COLO829 (cell line): ENCODE data around the gene RBM19.

Experiments used
- DNase-seq: peaks from one replicate; pipeline ENCODE4 v3.0.0; 2012; ENCODE audit warnings: low spot score

RBM19 gene

DNA sequence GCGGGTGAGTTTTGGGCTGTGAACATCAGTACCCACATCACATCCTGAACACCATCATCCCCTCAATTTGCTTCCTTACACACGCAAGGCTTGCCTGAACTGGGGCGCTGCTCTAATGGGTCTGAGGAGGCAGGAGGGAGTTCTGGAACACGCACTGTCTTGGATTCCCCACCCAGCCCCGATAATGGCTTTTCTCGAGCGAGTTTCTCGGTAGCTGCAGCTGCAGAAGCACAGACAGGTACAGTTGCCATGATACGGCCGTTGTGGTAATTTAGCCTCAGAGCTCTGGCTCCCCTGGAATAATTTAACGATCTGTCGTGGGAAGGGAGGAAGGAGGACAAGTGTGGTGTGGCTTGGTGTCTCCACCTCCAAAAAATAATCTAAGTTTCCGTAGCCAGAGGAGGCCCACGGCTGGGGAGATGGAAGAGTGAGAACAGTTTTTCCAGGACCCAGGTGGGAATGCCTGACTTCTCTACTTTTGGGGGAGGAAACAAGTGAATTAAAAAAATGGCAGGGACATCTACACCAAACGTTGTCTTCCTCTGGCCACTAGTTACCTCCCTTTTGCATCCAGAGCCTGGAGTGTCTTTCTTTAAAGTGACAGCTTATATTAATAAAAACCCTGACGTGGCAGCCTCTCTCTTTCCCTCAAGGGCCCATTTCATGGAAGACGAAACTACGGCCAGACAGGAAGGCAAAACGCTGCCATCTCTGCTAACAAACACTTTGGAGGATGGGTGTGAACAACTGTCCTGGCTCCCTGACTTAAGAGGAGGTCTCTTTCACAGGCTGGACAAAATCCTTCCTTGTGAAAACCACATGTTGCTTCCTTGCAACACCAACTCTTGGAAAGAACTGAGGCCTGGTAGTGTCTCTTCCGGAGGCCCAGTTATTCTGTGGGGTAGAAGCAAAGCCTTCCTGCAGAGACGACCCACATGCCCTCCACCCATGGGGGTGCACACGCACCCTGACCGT lies 84.8 kb downstream of the RBM19 start:
- no peak for DNase-seq

DNA sequence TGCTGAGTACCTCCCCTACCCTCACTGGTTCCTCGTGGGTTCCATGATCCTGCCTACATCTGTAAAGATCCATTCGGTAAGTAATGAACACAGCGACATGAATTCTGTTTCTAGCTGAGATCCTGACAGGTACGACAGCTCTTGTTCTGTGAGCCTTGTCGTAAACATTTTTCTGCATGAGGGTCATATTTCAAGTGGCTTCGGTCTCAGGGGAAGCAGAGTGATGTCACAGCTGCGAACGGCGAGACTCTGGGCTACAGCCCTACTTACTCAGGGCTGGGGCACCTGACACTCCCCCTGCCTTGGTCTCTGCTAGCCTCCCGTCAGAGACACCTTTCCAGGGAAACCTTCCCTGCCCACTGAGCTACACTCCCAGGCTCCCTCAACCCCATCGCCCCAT lies 85.8 kb downstream of the RBM19 start:
- DNase-seq = no peak

DNA sequence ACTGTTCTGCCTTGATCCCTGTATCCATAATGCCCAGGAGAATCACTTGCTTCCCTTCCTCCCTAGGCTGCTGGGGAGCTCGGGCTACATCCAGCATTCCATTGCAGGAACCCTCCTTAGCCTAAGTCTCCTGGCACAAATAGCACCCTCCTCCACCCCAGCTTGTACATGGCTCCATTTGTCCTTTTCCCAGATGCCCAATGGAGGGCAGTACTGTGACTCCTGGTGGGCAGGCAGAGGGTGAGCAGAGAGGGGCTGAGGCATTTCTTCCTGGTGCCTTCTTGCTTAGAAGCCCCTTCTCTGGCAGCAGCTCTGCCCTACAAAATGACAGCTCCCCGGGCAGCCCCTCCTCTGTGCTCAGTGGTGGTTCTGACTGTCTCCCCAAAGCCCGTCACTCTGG lies 86.5 kb downstream of the RBM19 start:
- no peak for DNase-seq

DNA sequence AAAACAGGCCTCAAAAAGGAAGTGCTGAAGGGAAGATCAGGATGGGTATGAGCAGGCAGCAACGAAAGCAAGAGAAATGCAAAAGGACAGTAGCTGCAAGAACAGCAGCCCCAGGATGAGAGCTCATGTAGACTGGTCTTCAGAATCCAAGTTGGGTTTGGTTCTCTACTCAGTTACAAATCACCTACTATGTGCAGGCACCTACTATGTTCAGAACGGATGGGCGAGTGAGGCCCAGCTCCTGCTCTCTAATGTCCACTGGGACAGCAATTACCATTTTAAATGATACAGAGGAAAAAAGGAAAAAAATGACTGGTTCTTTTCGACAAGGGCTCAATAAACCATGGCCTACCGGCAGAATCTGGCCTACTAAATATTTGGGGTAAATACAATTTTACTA lies 88.5 kb downstream of the RBM19 start:
- DNase-seq = no peak

DNA sequence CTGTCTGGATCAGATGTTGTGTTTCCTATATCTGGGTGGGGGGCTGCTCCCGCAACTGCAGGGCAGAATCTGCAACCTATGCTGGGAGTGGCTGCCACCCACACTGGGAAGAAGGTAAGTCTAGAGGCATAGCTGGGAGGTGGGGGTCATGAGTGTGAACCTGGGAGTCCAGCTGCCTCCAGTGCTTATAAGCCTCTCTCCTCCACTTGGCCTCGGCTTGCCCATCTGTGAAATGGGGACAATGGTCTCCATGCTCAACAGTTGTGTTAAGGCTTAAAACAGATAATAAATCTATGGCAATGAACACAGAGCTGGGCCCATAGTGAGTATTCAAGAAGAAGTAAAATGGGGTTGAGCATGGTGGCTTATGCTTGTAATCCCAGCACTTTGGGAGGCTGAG lies 90.0 kb downstream of the RBM19 start:
- DNase-seq = no peak

DNA sequence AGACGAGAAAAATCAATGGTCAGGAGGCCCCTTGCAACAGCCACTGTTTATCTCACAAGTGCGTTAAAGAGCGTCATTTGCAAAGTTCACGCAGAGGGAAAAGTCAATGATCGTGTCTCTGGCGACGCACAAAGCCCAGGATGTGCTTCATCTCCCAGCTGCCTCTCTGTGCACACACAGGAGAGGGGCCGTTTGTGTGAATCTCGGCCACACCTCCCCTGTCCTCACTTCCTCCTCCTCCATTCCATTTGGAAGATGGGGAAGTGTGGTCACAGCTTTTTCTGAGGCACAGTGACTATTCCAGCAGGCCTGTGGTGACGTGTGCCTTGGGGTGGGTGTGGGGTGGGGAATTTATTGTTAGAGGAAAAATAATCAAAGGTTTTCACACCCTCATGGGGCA lies 90.4 kb downstream of the RBM19 start:
- DNase-seq = no peak

DNA sequence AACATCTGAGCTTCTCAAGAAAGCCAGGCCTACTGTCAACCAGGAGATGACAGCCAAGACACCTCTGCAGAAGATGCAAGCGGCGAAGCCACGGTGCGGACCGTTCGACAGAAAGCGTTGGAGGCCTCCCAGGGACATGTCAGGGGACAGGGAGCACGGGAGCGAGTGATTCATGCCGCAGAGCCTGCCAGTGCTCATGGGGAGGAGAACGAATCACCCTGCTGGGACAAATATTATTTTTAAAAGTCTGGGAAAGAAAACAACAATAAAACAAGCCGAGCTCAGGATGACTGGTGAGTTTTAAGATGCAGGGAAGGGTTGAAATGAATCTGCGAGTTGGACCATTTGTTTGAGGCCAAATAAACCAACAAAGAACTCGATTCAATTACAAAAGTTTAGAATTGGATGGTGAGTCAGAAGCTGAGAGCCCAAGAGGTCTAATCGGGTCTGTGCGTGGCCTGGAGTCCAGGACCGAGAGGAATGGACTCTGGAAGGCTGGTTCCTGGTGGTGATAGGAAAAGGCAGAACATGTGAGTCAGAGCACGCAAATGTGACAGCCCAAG lies 91.0 kb downstream of the RBM19 start:
- DNase-seq = no peak

DNA sequence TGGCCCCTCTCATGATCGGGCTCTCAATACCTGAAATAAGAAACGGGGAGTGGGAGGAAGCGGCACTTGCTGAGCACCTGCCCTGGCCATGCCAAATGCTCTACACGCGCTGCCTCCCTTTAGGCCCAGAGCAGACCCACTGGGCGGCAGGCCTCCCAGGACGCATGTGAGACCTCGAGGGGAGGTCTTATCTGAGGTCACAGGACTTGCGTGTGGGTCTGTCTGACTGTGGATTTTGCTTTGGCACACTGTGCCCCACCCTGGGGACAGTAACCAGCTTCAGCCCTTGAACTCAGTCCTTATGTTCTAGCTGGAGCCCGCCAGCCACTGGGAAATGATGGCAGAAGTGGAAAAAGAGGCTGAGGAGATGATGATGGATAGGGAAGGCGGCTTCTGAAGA lies 91.8 kb downstream of the RBM19 start:
- DNase-seq = no peak

DNA sequence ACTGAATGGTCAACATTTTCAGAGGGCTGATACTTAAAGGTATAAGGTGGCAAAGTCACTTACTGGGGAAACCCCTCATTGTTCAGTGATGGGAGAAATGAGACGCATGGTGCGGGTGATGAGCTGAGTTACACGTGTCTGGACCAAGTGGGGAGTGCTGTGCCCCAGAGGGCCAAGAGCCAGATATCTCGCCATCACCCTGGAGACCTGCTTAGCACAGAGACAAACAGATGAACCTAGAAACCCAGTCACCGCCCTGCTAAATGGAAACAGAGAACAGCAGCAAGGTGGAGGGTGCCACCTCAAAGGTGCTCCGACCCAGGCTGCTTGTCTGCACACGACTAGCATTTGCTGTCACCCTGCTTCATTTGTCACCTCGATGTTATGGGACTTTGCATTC lies 92.4 kb downstream of the RBM19 start:
- DNase-seq = no peak

DNA sequence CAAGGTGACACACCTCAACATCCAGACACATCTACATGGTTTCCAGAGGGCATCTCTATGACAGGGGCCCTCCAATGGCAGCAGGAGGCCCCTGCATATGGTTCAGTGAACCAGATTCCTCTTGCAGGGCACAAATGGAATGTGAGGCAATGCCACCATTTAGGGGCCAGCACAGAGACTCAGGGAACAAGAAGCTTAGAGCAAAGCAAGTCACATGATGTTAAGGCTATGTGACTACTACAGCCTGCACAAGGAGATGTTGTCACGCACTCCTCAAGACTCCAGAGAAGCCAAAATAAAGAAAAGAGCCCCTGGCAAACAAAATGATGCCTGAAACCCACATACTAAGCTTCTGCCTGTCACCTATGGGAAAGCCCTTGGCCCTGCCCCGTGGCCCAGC lies 95.2 kb downstream of the RBM19 start:
- DNase-seq = no peak

DNA sequence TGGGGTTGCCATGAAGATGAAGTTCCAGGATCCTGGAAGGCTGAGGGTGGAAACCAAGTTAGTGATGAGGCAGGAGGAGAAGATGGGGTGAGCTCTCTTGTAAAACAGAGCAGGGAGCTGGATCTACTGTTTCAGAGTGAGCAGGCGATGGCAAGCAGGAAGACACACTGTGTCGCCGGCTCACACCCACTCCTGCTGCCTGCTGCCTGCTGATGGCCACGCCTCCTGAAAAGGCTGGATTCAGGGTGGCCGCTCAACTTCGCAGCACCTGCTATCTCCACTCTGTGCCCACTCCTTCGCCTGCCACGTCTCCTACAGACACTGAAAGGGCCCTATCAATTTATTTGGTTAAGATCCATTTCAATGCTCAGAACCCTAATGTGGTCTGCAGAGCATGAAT lies 96.1 kb downstream of the RBM19 start:
- no peak for DNase-seq

DNA sequence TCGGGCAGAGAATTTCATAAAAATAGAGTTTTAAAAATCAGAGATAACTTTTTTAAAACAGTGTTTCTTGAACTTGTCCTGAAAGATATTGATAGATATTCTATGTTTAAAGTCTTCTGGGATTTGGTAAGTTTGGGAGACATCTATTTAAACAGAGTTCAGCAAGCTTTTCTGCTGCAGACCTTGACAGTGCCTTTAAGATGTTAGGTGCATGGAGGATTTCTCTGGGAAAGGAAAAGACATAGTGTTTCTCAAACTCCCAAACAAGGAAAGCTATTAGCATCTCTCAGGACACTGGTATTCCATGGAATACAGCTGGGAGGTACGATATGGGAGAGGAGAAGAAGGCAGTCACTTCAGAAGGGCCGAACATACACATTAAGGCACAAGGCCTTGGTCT lies 97.8 kb downstream of the RBM19 start:
- no peak for DNase-seq

DNA sequence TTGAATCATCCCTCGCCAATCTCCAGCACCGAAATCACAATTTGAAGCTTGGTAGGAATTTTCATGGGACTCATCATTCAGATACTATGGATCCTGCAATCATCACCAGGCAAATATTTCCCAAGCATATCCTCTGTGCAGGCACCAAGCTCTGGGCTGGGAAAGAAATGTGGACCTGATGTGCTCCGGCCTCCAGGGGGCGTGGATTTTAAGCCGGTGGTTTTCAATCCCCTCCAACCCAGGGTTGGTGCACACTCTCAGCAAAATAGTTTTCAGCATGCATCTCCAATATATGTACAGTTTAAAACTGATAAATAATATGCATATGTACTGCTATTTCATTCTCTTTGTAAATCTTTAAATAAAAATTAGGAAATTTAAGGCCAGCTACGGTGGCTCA lies 98.9 kb downstream of the RBM19 start:
- no peak for DNase-seq

DNA sequence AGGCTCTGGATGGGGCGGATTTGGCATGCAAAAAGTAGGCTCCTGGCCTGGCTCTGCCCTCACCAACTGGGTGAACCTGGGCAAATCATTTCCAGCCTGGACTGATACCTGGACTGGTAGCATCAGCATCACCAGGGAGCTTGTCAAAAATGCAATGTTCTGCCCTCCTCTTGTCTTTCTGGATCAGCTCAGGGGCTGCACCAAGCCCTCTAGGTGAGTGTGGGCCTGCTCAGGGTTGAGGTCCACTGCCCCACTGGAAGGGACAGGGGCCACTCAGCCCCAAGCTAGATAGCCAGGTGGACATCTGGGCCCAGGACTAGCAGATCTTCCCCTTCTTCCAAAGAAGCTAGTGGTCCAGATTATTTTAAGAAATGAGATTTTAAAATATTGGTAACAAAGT lies 99.6 kb downstream of the RBM19 start:
- DNase-seq = no peak

DNA sequence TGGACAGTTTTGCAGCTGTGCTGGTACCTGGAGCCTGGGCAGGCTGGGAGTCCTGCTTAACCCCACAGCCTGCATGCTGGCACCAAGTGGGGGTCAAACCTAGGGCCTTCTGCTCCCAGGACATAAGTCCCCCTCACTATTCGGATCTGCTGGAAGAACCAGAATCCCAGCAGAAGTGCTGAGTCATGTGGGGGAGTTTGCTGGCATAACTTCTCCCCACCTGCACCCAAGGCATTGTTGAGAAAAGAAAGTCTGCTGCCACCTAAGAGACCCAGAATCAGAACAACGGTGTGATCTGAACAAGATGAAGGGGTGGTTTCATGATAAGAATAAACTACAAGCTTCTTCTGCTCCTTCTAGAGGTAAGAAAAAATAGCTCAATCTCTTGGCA lies 102.7 kb downstream of the RBM19 start:
- DNase-seq = no peak

DNA sequence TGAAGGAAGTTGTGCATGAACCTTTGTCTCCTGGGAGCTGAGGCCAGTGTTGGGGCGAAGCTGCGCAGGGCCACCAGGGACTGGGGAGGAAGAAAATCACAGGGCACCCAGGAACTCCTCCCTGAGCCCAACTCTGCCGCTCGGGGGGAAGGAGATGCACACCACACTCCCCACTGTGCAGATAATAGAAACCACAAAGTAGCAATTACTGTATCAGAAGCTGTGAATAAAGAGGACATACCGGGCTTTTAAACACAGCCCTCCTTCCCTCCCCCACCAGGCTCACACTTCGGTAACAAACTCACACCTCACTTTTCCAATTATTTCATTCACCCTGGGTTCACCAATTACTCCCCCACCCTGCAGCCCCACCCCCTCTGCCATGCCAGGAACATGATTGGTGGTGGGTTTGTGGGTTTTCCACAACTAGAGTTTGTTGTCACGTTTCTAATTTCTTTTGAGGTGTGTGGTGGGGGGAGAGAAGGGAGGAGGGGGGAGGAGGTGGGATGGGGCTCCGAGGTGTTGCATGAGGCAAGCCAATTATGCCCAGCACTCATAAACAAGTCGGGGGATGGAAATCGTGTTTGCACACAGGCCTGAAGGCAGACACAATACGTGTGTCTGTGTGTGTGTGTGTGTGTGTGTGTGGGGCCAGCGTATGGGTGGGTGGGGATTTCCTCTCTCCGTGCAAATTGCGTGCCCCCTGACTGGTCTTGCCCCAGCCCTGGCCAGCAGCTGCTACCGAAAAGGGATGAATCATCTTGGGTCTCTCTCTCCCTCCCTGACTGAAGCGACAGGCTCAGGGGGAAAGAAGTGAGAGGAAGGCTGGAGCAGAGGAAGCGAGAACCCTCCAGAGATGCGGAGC lies 103.3 kb downstream of the RBM19 start:
- no peak for DNase-seq

DNA sequence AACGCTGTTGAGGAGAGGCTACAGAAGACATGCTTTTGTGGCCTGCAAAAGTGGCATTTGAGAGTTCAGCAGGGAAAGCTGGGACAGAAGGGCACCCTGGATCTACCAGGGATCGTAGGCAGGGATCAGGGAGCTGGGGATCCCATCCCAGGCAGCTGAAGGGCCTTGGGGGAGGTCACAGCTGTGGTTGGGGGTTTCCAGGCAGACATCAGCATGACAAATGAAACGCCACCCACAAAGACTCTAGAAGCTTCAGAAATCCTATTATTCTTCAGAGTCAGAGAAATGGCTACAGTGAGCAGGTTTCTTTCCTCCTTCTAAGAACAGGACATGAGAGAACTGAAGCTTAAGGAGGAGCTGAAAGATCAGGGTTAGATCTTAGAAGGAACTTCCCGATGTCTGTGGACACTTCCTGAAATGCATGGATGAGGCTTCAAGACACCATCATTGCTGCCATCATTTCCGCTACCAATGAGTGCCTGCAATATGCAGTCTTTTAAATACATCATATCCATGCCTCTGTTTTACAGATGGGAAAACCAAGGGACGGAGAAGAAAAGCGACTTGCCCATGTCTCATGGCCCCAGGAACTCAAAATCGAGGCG lies 104.3 kb downstream of the RBM19 start:
- DNase-seq = no peak

DNA sequence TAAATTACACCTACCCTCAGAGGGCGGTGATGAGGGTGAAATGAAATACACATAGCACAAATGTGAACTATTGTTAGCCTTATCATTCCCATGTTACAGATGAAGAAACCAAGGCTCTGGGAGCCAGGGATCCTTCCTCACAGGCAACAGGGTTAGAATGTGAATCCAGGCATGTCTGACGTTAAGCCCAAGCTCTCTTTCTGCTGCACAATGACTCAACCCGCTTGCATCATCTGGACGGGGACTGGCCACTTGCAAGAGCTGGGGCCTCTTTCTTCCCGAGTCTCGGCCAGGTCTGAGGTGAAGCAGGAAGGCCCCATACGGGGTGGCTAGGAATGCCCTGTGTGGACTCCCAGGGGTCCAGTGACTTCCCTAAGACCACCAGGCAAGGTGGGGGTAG lies 105.2 kb downstream of the RBM19 start:
- no peak for DNase-seq

DNA sequence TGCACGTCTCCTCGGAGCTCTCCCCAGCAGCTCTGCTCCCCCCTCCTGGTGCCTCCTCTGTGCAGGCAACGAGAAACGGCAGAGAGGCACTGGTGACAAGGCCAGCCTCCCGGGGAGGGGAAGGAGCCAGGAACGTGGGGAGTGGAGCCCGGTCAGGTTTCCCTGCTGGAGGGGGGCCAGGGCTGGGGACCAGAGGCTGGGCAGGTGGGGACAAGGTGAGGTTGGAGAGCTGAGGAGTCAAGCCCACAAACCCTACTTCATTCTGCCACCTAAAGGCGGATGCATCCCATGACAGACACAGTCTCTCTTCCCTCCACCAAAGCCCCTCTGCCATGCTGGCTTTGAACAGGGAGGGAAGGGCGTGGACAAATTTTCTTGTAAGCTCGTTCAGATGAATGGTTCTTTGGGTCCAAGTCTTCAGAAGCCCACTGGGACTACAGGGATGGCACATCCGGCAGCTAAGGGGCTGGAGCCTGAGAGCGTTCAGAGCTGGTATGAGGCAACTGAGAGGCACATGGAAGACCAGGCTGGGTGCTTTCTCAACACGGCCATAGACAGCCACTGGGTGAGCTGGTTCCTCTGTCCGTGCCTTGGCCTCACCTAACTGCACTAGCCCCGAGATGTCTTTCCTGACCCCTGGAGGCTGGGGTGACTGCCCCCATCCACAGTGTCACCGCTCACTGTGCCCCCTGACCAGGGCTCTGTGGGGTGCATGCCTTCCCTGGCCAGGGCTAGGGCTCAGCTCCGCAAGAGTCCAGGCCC lies 105.9 kb downstream of the RBM19 start:
- DNase-seq = no peak

DNA sequence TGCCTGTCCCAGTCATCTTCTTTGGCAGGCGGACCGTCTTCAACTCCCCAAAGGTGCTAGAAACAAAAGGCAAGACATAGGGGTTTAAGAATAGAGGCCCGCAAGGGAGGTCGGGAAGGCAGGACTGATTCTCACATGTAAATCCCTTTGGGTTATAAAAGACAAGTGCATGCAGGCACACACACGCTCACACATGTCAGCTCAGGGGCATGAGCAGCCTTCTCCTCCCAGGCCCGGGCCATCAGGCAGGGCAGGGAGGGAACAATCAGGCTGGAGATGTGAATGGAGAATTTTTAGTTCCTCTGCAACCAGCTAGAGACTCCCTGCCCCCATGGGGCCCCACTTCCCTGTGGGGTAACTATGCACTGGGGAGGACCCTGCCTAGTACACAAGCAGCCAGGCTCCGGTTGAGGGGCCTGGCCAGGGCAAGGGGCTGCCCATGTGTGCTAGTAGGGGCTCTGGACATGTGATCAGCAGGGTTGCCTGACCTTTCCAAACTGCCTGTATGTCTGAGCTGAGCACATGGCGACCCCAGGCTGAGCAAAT lies 107.2 kb downstream of the RBM19 start:
- no peak for DNase-seq

DNA sequence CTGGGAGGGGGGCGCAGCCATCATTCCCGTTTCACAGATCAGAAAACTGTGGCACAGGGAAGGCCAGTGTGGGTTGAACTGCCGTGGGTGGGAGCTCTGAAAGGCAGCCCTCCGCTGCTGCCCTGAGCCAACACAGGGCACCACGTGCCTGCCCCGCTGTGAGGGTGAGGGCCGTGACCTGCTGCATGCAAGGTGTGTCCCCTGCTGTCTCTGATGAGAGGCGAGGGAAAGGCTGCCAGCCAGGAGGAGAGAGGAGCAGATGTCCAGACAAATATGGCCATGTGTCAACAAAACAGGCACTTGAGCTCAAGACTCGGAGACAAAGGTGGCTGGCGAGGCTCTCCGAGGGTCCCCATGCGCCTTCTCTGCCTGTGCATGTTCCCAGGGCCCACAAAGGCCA lies 108.8 kb downstream of the RBM19 start:
- no peak for DNase-seq
